ENCODE results near the gene HS3ST3A1.

The HS3ST3A1 gene

GRCh38 chr17:13601776-13602551, at the start of gene HS3ST3A1:
HS3ST3A1 (minus strand) TSS chr17:13601929; CDS start chr17:13601129, 800 bp downstream.
- peak in 1 of 3 donors; percentile 43 for DNase-seq

DNA sequence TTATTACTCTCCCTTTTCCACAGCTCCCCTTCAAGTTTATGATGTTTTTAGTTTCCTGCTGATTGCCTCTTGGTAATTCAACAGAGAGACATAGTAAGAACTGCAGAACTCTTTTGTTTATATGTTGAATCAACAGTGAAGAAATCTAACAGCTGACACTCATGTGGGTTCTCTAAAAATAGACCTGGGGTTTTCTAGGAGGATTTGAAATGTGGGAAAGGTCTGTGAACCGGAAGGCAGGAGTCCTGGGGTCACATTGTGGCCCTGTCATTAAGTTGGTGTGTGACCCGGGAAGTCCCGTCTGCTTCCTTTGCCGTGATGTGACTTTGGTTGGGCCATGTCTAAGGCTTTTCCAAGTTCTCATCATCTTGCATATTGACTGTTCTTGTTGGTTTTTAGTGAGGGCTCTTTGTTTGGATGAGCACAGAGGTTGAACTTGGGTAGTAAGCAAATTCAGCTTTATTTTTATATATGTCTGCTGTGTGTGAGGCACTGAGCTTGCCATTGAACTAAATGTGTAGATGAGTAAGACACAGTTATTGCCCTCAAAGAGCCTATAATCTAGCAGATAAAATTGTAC, 48.5 kb upstream of the HS3ST3A1 start:
- peak; percentile 7 to 25 (median 18) for DNase-seq

DNA sequence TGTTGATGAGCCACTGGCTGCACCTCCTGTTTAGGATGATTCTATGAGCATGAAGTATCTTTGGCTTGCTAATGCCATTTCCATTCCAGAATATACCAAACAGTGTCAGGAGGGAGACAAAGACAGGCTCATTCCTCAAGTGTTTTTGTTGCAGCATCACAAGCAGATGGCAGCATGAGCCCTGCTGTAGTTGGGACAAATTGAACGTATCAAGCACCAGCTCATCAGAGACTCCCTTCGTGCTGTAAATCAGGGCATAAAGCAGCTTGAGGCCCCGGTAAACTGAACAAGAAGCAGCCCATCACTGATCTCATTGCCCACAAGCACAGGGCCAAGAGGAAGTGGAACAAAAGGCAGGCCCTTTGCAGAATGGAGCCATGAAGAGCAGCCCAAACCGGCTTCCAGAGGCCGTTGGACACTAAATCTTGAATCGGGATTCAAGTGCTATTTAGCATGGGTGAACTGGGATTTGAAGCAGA, 45.9 kb upstream of the HS3ST3A1 start:
- DNase-seq = no peak

DNA sequence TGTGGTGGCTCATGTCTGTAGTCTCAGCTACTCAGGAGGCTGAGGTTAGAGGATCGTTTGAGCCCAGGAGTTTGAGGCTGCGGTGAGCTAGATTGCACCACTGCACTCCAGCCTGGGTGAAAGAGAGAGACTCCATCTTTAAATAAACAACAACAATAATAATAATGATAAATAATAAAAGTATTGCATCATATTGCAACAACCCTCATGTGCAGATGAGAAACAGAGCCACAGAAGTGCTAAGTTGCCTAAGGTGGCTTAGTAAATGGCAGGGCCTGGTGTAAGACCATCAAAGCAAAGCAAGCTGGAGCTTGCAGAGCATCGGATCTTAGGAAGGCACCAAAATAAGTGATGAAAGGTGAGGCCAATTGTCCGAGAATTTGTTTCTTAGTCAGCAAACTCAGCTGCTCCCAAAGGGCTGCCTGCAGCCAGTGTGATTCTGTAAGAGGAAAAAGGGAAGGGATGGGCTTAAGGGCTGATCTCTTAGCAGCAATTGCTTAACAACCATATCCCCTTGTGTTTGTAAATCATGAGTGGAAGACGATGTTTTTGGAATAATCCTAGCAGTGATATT, 45.3 kb upstream of the HS3ST3A1 start:
- DNase-seq = no peak

DNA sequence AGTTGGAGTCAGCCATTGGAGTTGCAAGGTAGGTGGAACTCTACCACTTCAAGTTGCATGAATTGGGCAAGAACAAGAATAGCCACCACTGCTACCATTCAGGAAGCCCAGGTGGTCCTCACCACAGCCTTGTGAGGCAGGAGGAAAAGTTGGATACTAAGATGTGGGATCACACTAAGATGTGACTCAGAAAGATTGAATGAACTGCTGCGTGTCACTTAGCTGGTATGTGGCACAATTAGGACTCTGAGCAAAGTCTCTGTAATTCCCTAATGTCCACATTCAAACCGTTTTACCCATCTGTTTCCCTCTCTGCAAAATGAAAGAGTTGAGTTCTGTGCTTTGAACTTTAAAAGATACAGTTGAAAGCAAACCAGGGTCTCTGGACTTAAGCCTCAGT, 44.7 kb upstream of the HS3ST3A1 start:
- no peak for DNase-seq

GRCh38 chr17:13643180-13643579, 41.5 kb upstream of the HS3ST3A1 start:
- DNase-seq = no peak

DNA sequence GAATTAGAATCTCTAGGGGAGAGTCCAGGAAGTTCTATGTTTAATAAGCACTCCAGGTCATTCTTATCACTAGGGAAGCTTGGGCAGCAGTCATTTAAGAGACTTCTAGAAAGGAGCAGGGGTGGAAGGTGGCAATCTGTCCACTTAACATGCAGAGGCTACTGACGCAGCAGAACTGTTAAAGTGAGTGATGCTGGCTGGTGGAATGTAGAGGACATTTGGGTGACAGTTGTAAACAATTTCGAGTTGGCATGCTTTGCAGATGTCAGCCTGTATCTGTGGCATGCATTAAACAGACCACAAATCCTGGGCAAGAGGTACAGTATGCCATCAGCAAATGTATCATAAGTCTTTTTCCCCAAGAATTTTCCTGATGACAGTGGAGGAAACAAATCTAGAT, 40.5 kb upstream of the HS3ST3A1 start:
- no peak for DNase-seq

- no peak for DNase-seq
These were observed 38.8 kb upstream of the HS3ST3A1 start for GRCh38 chr17:13640551-13640950.

- peak; percentile 74 to 86 (median 75) for DNase-seq
These were observed 37.2 kb upstream of the HS3ST3A1 start for GRCh38 chr17:13638855-13639458.

DNA sequence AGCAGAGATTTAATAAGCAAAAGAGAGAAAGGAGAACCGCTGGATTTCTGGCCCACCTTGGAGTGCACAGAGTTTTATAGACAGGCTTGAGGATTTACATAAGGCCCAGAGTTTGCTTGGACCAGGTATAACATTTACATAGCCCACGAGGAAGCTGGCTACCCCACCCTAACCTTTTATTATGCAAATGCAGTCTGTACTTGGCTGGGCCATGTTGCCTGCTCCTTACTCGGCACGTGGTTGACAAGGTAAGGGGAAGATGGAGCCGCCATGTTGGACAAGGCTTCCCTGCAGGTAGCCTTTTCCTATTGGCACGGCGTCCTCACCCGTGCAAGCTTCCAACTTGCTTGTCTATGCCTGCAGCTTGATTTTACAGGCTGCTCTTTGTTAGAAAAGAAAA, 35.2 kb upstream of the HS3ST3A1 start:
- DNase-seq = no peak

- peak; percentile 39 to 57 (median 53) for DNase-seq
These were observed 34.2 kb upstream of the HS3ST3A1 start for GRCh38 chr17:13635951-13636350.

DNA sequence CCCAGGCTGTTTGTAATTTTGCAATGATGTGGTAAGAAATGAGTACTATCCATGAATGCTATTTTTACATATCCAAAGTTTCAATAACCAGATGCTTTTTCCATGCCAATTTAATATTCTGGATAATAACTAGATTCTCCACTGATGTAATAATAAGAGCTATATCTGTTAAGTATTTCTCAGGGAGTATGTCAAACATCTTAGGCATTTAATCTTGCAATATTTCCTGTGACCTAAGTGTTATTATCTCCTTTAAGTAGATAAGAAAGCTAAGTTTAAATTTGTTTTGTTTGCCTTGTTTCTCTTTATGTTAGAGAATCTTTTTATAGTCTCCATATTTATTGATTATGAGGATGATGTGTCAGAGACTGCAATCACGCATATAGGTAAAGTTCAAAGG, 32.3 kb upstream of the HS3ST3A1 start:
- no peak for DNase-seq

DNA sequence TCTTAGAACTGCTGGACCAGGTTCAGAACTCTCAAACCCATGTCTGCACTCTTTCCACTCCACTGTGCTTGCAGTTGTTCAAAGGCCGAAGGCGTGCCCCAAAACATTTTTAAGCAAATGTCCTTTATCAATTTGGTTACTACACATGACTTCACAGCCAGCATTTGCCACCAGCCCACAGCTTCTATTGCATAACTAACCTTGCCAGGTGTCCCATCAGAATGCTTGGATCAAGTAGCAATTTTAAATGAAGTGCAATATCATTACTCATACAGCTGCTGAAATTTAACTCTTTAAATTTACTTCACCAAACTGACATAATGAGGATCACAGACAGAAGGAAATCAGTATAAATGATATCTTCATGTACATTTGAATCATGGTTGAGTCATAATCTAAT, 29.8 kb upstream of the HS3ST3A1 start:
- DNase-seq = no peak

- peak in 2 of 3 donors; percentile 5 to 14 for DNase-seq
These were observed 25.0 kb upstream of the HS3ST3A1 start for GRCh38 chr17:13626703-13627102.

- no peak for DNase-seq
These were observed 17.7 kb upstream of the HS3ST3A1 start for GRCh38 chr17:13619462-13619861.

DNA sequence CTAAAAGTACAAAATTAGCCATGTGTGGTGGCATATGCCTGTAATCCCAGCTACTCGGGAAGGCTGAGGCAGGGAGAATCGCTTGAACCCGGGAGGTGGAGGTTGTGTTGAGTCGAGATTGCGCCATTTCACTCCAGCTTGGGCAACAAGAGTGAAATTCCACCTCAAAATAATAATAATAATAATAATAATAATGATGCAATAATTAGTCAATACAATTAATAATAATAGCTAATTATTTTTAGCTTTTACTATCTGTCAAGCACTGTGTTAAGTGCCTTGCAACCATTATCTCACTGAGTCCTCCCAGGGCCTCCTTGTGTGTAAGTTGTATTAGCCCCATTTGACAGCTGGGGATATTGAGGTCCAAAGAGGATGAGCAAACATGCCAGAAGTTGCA, 14.3 kb upstream of the HS3ST3A1 start:
- no peak for DNase-seq

GRCh38 chr17:13609941-13610340, 8.2 kb upstream of the HS3ST3A1 start:
- no peak for DNase-seq

DNA sequence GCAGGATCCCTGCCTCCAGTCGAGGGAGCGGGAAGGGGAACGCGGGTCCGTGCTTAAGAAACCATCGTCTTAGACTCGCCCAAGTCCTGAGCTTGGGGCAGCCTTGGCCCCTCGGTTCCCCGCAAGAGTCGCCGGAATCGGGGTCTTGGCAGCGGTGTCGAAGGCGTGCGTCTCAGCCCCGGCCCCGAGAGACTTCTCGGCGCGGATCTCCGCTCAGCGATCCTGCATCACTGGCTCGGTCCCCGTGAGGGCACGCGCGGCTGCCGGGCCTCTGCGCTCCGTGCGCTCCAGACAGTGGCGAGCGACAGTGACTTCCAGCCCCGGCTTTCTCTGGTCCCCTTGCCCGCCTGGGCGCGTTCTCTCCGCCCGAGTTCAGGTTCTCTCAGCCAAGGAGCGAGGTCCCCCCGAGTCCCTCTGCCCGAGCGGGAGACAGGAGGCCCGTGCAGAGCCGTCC, 380 bp downstream of the HS3ST3A1 start:
- DNase-seq = peak in 1 of 3 donors; percentile 5

DNA sequence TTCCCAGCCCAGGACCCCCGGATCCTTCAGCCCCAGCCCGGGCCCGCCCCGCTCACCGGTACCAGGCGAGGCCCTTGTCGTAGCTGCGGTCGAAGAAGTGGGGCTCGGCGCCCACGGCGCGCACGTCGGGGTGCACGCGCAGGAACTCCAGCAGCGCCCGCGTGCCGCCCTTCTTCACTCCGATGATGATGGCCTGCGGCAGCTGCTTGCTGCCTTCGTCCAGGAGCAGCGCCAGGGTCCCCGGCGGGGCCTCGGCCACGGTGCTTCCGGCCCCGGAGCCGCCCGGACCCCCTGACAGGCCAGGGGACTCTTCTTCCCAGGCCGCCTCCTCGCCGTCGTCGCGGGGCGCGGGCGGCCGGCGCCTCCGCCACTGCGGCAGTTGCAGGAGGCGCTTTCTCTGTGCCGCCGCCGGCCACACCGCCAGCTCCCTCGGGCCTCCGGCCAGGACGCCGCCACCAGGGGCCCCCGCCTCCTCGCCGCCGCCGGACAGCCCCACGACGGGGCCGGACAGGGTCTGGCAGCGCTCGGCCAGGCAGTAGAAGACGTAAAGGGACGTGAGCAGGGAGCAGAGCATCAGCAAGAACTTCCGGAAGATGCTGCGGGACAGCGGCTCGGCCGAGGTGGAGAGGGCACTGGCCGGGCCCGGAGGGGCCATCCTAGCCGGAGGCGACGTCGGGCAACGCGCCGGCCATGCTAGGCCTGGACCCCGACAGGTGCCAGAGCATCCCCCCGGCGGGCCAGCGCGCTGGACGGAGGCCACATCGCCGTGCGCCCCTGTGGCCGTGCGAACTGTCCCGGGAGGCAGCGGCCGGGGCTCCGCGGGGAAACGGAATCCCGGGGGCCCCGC, 1.0 kb downstream of the HS3ST3A1 start:
- peak in 1 of 3 donors; percentile 9 for DNase-seq

DNA sequence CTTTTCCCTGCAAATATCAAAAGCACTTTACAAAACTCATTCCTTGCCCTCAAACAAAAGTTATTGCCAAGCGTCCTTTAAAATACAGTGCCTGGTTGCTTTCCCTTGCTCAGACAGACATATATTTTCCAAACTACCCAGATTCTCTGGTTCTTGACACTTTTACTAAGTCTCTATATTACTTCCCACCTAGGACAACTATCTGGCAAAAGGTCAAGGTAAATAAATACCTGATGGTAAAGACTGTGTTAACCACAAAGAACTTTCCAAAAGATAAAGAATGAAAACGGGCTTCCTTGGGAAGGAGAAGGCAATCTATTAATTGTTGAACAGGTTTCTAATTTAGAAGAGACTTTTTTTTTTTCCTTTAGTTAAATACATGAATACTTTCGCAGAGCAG, 1.9 kb downstream of the HS3ST3A1 start:
- DNase-seq = no peak

DNA sequence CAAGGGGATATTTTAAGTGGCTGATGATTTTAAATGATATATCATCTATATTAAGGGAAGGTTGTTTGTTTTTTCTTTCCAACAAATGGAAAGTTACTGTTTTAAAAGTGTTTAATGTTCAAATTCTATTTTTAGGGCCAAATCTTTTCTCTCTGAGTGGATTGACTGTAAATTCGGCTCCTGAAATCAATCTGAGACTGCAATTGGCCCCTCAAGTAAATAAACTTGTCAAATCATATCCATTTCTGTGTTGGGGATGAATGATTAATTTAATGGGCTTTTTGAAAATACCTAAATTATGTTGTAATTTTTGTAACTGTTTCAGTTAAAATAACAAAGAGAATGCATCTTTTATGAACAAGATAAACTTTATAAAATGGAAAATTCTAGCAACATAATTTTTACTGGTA, 2.6 kb downstream of the HS3ST3A1 start:
- no peak for DNase-seq

DNA sequence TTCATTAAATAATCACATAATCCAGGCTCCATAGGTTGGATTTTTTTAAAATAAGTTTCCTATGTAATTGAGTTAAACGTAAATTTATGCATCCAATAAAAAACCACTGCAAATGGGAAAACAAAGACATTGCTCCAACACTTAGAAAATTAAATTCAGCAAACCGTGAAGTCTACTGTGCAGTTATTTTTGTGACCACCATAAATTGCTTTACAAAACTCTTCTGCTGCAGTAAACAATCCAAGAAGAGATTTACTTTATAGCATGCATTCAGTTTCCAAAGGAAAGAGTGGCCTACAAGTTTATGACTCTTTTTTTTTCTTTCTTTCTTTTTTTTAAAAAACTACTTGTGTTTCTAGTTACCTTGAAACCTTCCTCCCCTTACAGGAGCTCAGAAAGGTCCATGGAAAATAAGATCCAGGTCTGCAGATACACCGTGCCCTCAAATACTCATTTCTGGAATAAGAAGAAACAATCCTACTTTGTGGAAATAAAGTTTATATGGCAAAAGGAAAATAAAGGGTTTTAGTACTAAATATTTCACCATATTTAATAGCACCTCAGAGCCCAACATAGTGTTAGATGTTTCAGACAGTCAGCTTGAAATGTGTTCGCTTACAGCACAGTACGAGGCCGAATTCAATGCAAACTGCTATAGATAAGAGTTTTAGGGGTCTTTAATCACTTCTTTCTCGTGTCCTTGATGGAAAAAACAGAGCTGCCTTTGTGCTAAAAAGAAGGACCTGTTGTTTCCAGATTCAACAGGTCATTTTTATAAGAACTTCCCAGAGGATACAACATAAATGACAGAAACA, 3.2 kb downstream of the HS3ST3A1 start:
- DNase-seq = no peak

Data from suppressor macrophage treated with lipopolysaccharide for 1 hour (primary cell).